BE2C (cell line): ENCODE data around the gene CAP1.

ENCODE experiments used
- DNase-seq: peaks from one replicate; pipeline ENCODE4 v3.0.0-alpha.2; 2020
- H3K27me3 ChIP-seq: fragments of 250-450 bp; sonication (Bioruptor Pico); 2 replicates; pipeline ENCODE4 v1.5.1; 2020; ENCODE audit warnings: mild to moderate bottlenecking
- H3K36me3 ChIP-seq: fragments of 250-450 bp; sonication (Bioruptor Pico); 2 replicates; pipeline ENCODE4 v1.5.1; 2020; ENCODE audit warnings: mild to moderate bottlenecking
- H3K4me1 ChIP-seq: fragments of 250-450 bp; sonication (Bioruptor Pico); 2 replicates; pipeline ENCODE4 v1.5.1; 2020
- H3K4me3 ChIP-seq: 2 replicates; pipeline ENCODE4 v1.5.1; 2011; ENCODE audit warnings: low read depth, low read length
- H3K9me3 ChIP-seq: fragments of 250-450 bp; sonication (Bioruptor Pico); 2 replicates; pipeline ENCODE4 v1.5.1; 2020
- CTCF ChIP-seq: IDR thresholded peaks from 2 replicates; pipeline ENCODE4 v1.5.1; 2012; ENCODE audit warnings: mild to moderate bottlenecking, low read depth, low read length

CAP1 gene

DNA sequence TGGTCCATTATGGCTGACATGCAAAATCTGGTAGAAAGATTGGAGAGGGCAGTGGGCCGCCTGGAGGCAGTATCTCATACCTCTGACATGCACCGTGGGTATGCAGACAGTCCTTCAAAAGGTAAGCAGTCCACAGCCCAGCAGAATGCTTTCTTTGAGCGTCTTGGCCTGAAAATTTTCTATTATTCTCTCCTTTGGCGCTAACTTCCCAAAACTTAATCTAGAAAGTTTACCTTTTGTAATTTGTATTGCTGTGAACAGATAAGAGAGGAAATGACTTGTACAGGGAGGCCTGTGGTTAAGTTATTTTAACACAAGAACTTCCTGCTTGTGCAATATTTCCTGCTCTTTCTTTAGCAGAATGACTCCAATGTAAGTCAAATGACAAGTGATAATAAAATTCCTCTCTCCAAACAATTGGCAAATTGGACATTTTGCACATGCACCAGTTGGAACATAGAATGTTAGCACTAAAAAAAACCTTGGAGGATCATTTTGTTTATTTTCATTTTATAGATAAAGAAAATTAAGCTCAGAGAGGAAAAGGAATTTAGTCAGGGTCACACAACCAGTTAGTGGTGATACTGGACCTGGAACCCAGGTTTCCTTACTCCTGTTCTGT lies 18.9 kb downstream of the CAP1 start:
- no peaks in the 10 kb centered on the region for H3K36me3 ChIP-seq

GRCh38 chr1:40059960-40060750 lies 19.6 kb downstream of the CAP1 start:
- no peak for TF ChIP-seq CTCF
- no peaks in the 10 kb centered on the region; the same call in 1 of the 2 replicates for H3K36me3 ChIP-seq
- H3K9me3 ChIP-seq, result no peaks in the 10 kb centered on the region
- no peak overlapping the region for H3K4me3 ChIP-seq
- no peak for DNase-seq
- H3K4me1 ChIP-seq, result no peaks in the 10 kb centered on the region
- H3K27me3 ChIP-seq, result no peaks in the 10 kb centered on the region

More for the DNA sequence above, 18.9 kb downstream of the CAP1 start:
- Histone ChIP-seq H3K9me3 (no peaks in the 10 kb centered on the region), H3K4me1 (no peaks in the 10 kb centered on the region), H3K4me3 (no peak overlapping the region), H3K27me3 (no peaks in the 10 kb centered on the region)
- no peak for TF ChIP-seq CTCF
- DNase-seq, result no peak

GRCh38 chr1:40064797-40065499 lies 24.4 kb downstream of the CAP1 start:
- no peaks in the 10 kb centered on the region for H3K4me1 ChIP-seq
- peaks cover 4% of the 10 kb centered on the region for H3K36me3 ChIP-seq
- TF ChIP-seq CTCF, result no peak
- no peaks in the 10 kb centered on the region for H3K27me3 ChIP-seq
- no peak for DNase-seq
- H3K9me3 ChIP-seq, result no peaks in the 10 kb centered on the region
- no peak overlapping the region for H3K4me3 ChIP-seq

DNA sequence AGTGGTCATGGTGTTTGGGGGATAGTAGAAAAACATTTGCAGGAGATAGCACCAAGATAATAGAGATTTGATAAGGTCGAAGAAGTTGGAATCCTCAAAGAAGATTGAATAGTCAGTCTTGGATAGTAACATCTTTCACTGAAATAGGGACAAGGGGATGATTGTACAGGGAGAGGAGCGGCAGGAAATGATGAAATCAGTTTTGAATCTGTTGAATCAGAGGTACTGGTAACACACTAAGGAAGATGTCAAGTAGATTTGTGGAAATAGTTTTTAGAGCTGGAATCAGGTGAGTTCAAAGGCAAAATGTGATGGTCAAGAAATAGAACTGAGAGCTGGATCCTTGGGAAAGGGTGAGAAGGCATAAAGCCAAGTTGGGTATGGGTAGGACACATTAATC lies 26.5 kb downstream of the CAP1 start:
- H3K27me3 ChIP-seq, result no peaks in the 10 kb centered on the region
- peaks cover 4% of the 10 kb centered on the region for H3K36me3 ChIP-seq
- H3K4me1 ChIP-seq, result no peaks in the 10 kb centered on the region
- H3K9me3 ChIP-seq, result no peaks in the 10 kb centered on the region
- DNase-seq, result no peak
- TF ChIP-seq CTCF, result no peak
- no peak overlapping the region for H3K4me3 ChIP-seq

- Histone ChIP-seq H3K4me3 (no peak overlapping the region), H3K4me1 (no peaks in the 10 kb centered on the region), H3K36me3 (peaks cover 4% of the 10 kb centered on the region), H3K27me3 (no peaks in the 10 kb centered on the region), H3K9me3 (no peaks in the 10 kb centered on the region)
- no peak for TF ChIP-seq CTCF
- no peak for DNase-seq
Measured at GRCh38 chr1:40067851-40068250, 27.3 kb downstream of the CAP1 start.
